ENCODE data around the gene DCLK1.

The DCLK1 gene

DNA sequence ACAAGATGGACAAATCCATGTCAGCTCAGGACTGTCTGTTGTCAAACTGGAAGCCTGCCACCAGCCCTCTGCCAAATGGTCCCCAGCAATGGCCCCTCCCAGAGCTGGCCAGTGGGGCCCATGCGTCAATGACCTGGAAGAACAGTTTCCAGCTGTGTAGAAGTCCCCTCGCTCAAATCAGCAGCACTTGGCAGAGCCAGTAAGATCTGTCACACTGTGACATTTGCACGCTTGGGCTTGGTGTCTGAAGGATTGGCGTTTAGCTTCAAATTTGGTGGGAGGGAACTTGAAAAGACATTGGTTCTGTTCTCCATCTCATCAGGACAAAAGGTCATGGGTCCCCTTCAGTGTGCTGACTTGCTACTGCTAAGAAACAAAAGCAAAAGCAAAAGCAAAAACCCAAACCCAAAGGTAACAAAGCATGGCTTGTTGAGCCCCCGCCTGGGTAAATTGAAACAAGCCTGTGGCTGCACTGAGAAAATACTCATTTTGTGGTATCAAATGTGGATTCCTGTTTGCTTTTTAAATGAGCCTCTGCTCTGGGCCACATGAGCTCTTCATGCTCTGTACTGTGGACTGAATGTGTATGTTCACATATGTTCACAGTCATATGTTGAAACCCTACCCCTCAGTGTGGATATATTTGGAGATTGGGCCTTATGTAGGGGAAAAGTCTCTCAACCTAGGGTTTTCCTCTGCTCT lies 401.1 kb downstream of the DCLK1 start:
- DNase-seq: no peak

DNA sequence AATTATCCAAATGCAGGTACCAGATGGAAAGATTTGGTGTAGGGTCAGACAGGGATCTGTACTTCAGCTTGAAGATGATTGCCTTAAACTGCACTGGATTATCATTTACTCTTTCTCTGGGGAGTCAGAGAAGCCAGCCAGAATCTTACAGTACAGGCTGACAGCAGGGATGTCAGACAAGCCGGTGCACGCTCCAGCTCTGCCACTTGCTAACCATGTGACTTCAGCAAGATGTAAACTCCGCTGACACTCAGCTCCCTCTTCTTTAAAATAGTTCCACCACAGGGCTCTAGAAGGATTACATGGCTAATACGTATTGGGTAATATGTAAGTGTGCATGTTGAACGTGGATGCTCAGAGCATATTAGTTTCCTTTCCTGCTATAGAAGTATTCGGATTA lies 403.3 kb downstream of the DCLK1 start:
- no peak for DNase-seq

DNA sequence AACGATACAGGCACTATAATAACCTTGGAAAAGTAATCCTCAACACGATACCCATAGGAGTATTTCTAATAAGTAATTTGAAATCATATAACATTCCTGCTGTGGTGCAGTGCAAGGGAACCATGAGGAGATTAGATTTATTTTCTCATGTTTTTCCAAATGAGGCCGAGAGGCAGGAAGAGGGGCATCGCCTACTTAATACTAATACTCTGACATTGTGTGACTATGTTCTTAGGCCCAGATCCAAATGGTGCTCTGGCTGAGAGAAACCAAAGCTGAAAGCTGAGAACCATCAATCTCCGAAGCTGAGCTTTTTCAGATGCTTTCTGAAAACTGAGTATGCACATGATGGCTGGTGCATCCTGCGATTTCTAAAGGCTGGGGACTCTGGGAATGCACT lies 406.7 kb downstream of the DCLK1 start:
- no peak for DNase-seq

DNA sequence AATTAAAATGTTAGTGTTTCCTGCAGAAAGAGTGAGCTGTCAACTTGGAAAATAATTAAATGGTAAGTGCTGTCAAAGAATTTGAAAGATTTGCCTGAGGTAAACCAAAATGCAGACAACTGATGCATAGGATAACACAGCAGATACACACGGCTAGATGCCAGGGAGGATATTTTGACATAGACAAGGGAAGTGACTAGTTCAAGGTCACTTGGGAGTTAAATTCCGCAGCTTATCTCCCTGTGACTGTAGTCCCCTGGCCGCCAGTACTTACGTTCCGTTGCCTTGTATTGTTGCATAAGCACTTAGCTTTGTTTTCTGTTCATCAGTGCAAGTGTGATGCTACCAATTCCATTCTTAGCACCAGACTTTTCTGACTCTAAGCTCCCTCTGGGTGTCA lies 407.4 kb downstream of the DCLK1 start:
- peak; percentile 52 for DNase-seq

GRCh38 chr13:35723053-35723461 lies 408.1 kb downstream of the DCLK1 start:
- DNase-seq: peak; percentile 57

- DNase-seq: peak; percentile 89
Measured at GRCh38 chr13:35722458-35723052, 408.6 kb downstream of the DCLK1 start.

GRCh38 chr13:35720690-35721554 lies 410.3 kb downstream of the DCLK1 start:
- peak; percentile 73 for DNase-seq

- DNase-seq: no peak
Measured at GRCh38 chr13:35720290-35720689, 410.9 kb downstream of the DCLK1 start.

Measured in hematopoietic multipotent progenitor cell treated with erythropoietin and hydrocortisone succinate and interleukin-3 and kit ligand, for 4 days (in vitro differentiated cells).